PC-3 (cell line): Measurements from ENCODE around the gene PPP2R3B. TPM values are rescaled to one million over a fixed set of nuclear protein-coding genes. Genes with fewer than 3 reads are reported as not detected.

Source experiments
- ATAC-seq: fragments of 200-7000 bp; cut with Tn5 transposase; 2 replicates; pipeline ENCODE4 v1.9.1; 2020; ENCODE audit warnings: mild to moderate bottlenecking, moderate library complexity
- BruUV-seq: library from RNA; stranded (reverse); fragments of 400-500 nt; replicated peaks from 2 replicates; lab custom pipeline; 2021; lab: Mats Ljungman, UMichigan
- CTCF ChIA-PET: fragments of 300-600 bp; sonication (Branson Sonifier 250); formaldehyde crosslinking; loops from one replicate; lab custom pipeline; 2022; ENCODE audit warnings: antibody characterized with exemption; lab: Charles Lee
- POLR2A ChIA-PET: fragments of 300-600 bp; sonication (Branson Sonifier 250); formaldehyde crosslinking; loops from one replicate; lab custom pipeline; 2022; ENCODE audit warnings: antibody characterized with exemption; ENCODE audit not compliant: unreplicated experiment; lab: Charles Lee
- DNase-seq: peaks from one replicate; pipeline ENCODE4 v3.0.0-alpha.2; 2015
- H2AFZ ChIP-seq: fragments of 300-600 bp; sonication (generic); 2 replicates; pipeline ENCODE4 v1.6.0; 2016; ENCODE audit warnings: antibody characterized with exemption, low read length
- H3F3A ChIP-seq: fragments of 300-600 bp; sonication (generic); one replicate; pipeline ENCODE4 v1.6.0; 2017; ENCODE audit warnings: antibody characterized with exemption, low read length, control low read depth, mild to moderate bottlenecking; ENCODE audit not compliant: unreplicated experiment
- H3K27ac ChIP-seq: fragments of 300-600 bp; sonication (generic); 2 replicates; pipeline ENCODE4 v1.5.1; 2016; ENCODE audit warnings: mild to moderate bottlenecking, low read length
- H3K27me3 ChIP-seq: fragments of 300-600 bp; sonication (generic); 2 replicates; pipeline ENCODE4 v1.6.1; 2016; ENCODE audit warnings: low read length, mixed read lengths
- H3K36me3 ChIP-seq: fragments of 300-600 bp; sonication (generic); 2 replicates; pipeline ENCODE4 v1.6.1; 2016; ENCODE audit warnings: low read depth, mixed run types, low read length, mixed read lengths
- H3K4me1 ChIP-seq: fragments of 300-600 bp; sonication (generic); 2 replicates; pipeline ENCODE4 v1.5.1; 2016; ENCODE audit warnings: low read length; ENCODE audit not compliant: insufficient read depth
- H3K4me2 ChIP-seq: fragments of 300-600 bp; sonication (generic); 2 replicates; pipeline ENCODE4 v1.6.0; 2016; ENCODE audit warnings: low read length
- H3K4me3 ChIP-seq: fragments of 300-600 bp; sonication (generic); 2 replicates; pipeline ENCODE4 v1.5.1; 2016; ENCODE audit warnings: mild to moderate bottlenecking, low read length, mixed read lengths
- H3K79me2 ChIP-seq: fragments of 300-600 bp; sonication (generic); 2 replicates; pipeline ENCODE4 v1.6.1; 2017; ENCODE audit warnings: low read length, mixed read lengths
- H3K9ac ChIP-seq: fragments of 300-600 bp; sonication (generic); 2 replicates; pipeline ENCODE4 v1.6.0; 2016; ENCODE audit warnings: mild to moderate bottlenecking, low read length
- H3K9me2 ChIP-seq: fragments of 300-600 bp; sonication (generic); replicated peaks from 2 replicates; pipeline ENCODE4 v1.6.1; 2016; ENCODE audit warnings: mixed run types, low read length, mixed read lengths
- H3K9me3 ChIP-seq: fragments of 300-600 bp; sonication (generic); 2 replicates; pipeline ENCODE4 v1.6.1; 2016; ENCODE audit warnings: low read length, mixed read lengths
- H4K20me1 ChIP-seq: fragments of 300-600 bp; sonication (generic); 2 replicates; pipeline ENCODE4 v1.6.1; 2016; ENCODE audit warnings: low read length, mixed read lengths
- CTCF ChIP-seq: fragments of 300-600 bp; sonication (generic); conservative IDR thresholded peaks from 2 replicates; pipeline ENCODE4 v1.5.1; 2017; ENCODE audit warnings: antibody characterized with exemption, low read depth, mild to moderate bottlenecking, low read length
- EZH2 ChIP-seq: fragments of 300-600 bp; sonication (generic); IDR thresholded peaks from one replicate; pipeline ENCODE4 v1.6.1; 2017; ENCODE audit warnings: antibody characterized with exemption, mild to moderate bottlenecking, low read length; ENCODE audit not compliant: unreplicated experiment
- EZH2phosphoT487 ChIP-seq: fragments of 300-600 bp; sonication (generic); IDR thresholded peaks from 2 replicates; pipeline ENCODE4 v1.6.1; 2018; ENCODE audit warnings: mild to moderate bottlenecking, antibody characterized with exemption, low read length, borderline replicate concordance
- intact Hi-C: fragments of 100-400 bp; cut with micrococcal nuclease; formaldehyde crosslinking; loops from 2 replicates; pipeline ENCODE4 v1.9.0; 2023
- total RNA-seq: library from RNA; depleted of rRNA; stranded (reverse); fragments of >200 nt; gene quantifications from 2 replicates; pipeline ENCODE4 v1.2.3, GENCODE V29; 2014

PPP2R3B gene
- total RNA-seq, 1 experiment from 2014 or later: 35.4 TPM

- no peak overlapping the region for H3K27ac ChIP-seq
- peak; percentile 24 for DNase-seq
- no peaks in the 10 kb centered on the region for H3K9me3 ChIP-seq
- POLR2A ChIA-PET: no interaction called here
- H3K27me3 ChIP-seq: peaks cover 8% of the 10 kb centered on the region
- TF ChIP-seq EZH2phosphoT487 (no peak), CTCF (peak; percentile 36; the same call in 1 of the 2 replicates)
- CTCF ChIA-PET: no interaction called here
- H3K9ac ChIP-seq: no peak overlapping the region
- no peak overlapping the region for H2AFZ ChIP-seq
- no peak overlapping the region for H3K4me2 ChIP-seq
- BruUV-seq: no TSS peak
- H3K36me3 ChIP-seq: no peaks in the 10 kb centered on the region
- ATAC-seq: no peak; the same call in 1 of the 2 replicates
- no peak overlapping the region for H3K4me3 ChIP-seq
- intact Hi-C loops: no loop called here
- no peaks in the 10 kb centered on the region for H4K20me1 ChIP-seq
- H3F3A ChIP-seq: no peaks in the 10 kb centered on the region
- H3K79me2 ChIP-seq: no peaks in the 10 kb centered on the region
- H3K9me2 ChIP-seq: no peaks in the 10 kb centered on the region
- no peaks in the 10 kb centered on the region for H3K4me1 ChIP-seq
Observed at GRCh38 chrX:427812-428725, 41.4 kb upstream of the PPP2R3B start.

DNA sequence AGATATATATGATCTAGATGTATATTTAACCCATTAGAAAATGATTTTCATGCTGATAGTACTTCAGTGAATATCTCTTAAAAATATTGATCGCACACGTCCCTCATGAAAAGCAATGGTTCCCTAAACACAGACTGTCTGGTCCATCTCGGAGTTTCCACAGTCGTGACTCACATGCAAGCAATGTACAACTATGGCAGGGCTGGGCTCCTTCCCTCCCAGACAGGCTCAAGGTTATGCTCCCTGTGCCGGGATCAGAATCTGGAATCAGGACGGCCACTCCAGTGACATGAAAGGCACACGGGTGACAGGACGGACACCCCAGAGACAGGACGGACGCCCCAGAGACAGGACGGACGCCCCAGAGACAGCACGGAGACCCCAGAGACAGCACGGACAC lies 40.2 kb upstream of the PPP2R3B start:
- peak; percentile 18 for DNase-seq
- no peaks in the 10 kb centered on the region for H3K36me3 ChIP-seq
- no peak overlapping the region for H3K4me3 ChIP-seq
- no peak overlapping the region for H2AFZ ChIP-seq
- no peak overlapping the region for H3K9ac ChIP-seq
- ChIA-PET POLR2A (no interaction called here), CTCF (no interaction called here)
- no peaks in the 10 kb centered on the region for H3K4me1 ChIP-seq
- no peaks in the 10 kb centered on the region for H3K9me2 ChIP-seq
- intact Hi-C loops: no loop called here
- TF ChIP-seq EZH2: no peak
- no peak for TF ChIP-seq CTCF
- TF ChIP-seq EZH2phosphoT487: no peak
- no peak overlapping the region for H3K4me2 ChIP-seq
- peaks cover 8% of the 10 kb centered on the region for H3K27me3 ChIP-seq
- no peak overlapping the region for H3K27ac ChIP-seq
- ATAC-seq: peak; percentile 58; the same call in 1 of the 2 replicates
- H4K20me1 ChIP-seq: no peaks in the 10 kb centered on the region
- H3F3A ChIP-seq: no peaks in the 10 kb centered on the region
- no TSS peak for BruUV-seq
- H3K9me3 ChIP-seq: no peaks in the 10 kb centered on the region
- no peaks in the 10 kb centered on the region for H3K79me2 ChIP-seq

GRCh38 chrX:425056-425455 lies 38.3 kb upstream of the PPP2R3B start:
- H3K79me2 ChIP-seq: no peaks in the 10 kb centered on the region
- no peak overlapping the region for H3K9ac ChIP-seq
- no peaks in the 10 kb centered on the region for H3K36me3 ChIP-seq
- no peaks in the 10 kb centered on the region for H3K4me1 ChIP-seq
- no peak overlapping the region for H3K27ac ChIP-seq
- BruUV-seq: no TSS peak
- no peak overlapping the region for H2AFZ ChIP-seq
- H3F3A ChIP-seq: no peaks in the 10 kb centered on the region
- ATAC-seq: no peak
- peaks cover 8% of the 10 kb centered on the region for H3K27me3 ChIP-seq
- CTCF ChIA-PET: no interaction called here
- TF ChIP-seq EZH2: no peak
- no peaks in the 10 kb centered on the region for H3K9me2 ChIP-seq
- intact Hi-C loops: no loop called here
- no peak for DNase-seq
- H4K20me1 ChIP-seq: no peaks in the 10 kb centered on the region
- POLR2A ChIA-PET: no interaction called here
- no peak overlapping the region for H3K4me3 ChIP-seq
- H3K9me3 ChIP-seq: no peaks in the 10 kb centered on the region
- H3K4me2 ChIP-seq: no peak overlapping the region
